HG02623 (cell line): ENCODE results near the gene HSFX3.
"Not testable (repeated sequence)": the region's sequence is repeated elsewhere in the genome, so short reads cannot be mapped to it uniquely, and the experiment has no call there.

Experiments
- ATAC-seq: cut with Tn5 transposase; IDR thresholded peaks from one replicate; pipeline ENCODE4 v1.9.1; 2021; ENCODE audit warnings: moderate library complexity; ENCODE audit not compliant: unreplicated experiment

HSFX3 gene

GRCh38 chrX:149518236-149518635 lies 31.5 kb downstream of the HSFX3 start:
- ATAC-seq: no peak

DNA sequence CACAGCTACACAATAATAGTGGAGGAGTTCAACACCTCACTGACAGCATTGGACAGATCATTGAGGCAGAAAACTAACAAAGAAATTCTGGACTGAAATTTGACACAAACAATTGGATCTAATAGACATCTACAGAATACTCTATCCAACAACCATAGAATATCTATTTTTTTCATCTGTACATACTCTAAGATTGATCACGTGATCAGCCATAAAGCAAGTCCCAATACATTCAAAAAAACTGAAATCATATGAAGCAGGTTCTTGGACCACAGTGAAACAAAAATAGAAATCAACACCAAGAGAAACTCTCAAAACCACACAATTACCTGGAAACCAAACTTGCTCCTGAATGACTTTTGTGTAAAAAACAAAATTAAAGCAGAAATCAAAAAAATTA lies 32.4 kb downstream of the HSFX3 start:
- no peak for ATAC-seq

DNA sequence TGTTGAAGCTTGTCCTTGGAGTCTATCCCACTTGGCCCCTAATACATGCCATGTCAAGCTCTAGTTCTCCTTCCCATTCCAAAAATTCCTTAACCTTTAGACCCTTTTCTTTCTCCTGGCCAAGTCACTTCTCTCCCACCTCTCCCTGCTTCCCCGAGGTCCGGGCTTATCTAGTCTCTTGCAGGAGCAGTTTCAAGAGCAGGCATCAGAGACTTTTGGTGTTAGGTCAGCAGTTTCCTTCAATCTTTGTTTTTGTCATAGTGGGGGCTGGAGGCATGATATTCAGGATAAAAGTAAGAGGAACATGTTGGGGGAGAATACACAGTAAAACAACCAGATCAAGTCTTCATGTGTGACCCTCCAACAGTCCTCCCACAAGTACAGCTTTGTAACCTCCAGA lies 33.1 kb downstream of the HSFX3 start:
- ATAC-seq: no peak

DNA sequence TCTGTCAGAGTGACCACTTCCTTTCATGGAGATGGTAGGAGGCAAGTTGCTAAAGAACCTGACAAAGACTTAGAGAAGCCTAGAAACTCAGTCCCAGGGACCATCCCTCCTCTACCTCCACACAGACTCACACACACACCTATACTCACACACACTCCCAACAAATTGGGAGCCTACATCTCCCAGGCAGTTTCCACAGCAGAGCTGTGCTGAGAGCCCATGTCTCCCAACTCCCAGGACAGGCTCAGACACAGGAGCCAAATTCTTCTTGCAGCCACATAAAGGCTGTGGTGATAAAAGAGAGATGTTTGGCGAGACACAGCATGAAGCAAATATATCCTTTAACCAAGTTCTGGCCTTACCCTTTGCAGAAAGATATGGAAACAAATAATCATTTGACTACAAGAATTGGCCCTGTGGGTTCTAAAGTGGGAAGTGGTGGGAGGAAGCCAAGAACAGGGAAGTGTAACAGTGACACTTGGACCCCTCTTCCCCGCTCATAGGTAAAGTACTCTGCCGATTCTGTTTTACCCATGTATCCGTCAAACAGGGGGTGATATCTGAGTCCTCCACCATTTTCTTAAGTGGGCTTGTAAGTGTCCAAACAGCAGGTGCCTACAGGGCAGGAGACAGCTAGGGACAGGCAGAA lies 33.6 kb downstream of the HSFX3 start:
- no peak for ATAC-seq

GRCh38 chrX:149513825-149514428 lies 35.8 kb downstream of the HSFX3 start:
- no peak for ATAC-seq

- peak; percentile 71 for ATAC-seq
These were observed 37.4 kb downstream of the HSFX3 start for GRCh38 chrX:149512225-149512885.

GRCh38 chrX:149511081-149511480 lies 38.6 kb downstream of the HSFX3 start:
- ATAC-seq: no peak

GRCh38 chrX:149510386-149510785 lies 39.3 kb downstream of the HSFX3 start:
- ATAC-seq: no peak

- no peak for ATAC-seq
These were observed 41.3 kb downstream of the HSFX3 start for GRCh38 chrX:149508467-149508866.

GRCh38 chrX:149506349-149506748 lies 43.4 kb downstream of the HSFX3 start:
- no peak for ATAC-seq

DNA sequence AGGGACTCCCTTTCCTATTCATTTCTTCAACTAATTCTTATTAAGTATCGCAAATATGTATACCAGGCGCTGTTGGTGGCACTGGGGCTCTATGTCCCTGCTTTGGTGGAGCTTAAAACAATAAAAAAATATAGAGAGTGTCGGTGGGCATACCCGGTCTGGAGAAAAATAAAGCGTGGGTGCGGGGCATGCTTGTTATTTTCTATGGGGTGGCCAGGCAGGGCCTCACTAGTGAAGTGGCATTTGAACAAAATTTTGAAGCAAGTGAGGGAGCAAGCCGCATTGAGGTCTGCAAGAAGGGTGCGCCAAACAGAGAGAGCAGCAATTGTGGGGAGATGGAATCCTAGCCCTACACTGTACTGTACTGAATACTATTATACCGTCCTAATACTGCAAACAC lies 44.1 kb downstream of the HSFX3 start:
- ATAC-seq: no peak

DNA sequence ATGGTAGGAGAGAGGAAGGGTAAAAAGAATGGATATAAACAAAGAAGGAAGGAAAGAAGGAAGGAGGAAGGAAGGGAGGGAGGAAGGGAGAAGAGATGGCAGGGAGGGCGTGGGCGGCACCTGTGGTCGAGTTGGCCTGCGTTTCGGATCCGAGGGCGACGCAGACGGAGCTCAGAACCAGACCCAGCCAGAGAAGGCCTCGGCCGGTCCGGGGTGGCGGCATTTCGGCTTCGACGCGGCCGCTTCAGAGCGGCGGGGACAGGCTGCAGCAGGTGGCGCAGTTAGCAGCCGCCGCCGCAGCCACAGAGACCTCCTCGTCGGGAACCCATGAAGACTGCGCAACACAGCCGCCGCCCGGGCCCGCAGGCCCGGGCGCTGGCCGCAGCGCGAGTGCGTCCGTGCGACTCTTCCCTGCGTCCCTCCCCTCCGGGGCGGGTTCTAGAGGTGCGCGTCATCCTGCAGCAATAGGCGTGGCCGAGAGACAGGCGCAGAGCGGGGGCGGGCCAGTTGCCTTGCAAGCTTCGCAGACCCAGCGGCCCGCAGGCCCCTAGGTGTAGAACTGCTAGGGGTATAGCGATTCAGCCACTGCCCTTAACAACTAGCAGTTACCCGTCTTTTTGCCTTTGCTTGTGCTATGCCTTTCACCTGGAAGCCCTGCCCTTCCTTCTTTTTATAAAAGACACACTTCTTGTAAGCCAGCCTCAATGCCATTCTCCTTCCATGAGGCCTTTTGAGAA lies 44.6 kb downstream of the HSFX3 start, which contains the start of gene IDS:
IDS (minus strand) TSS at position 392 of the 737 bp plus-strand sequence; CDS start at position 223, 169 bp downstream.
- peak; percentile 72 for ATAC-seq

GRCh38 chrX:149504226-149504914 lies 45.4 kb downstream of the HSFX3 start:
- peak; percentile 33 for ATAC-seq

DNA sequence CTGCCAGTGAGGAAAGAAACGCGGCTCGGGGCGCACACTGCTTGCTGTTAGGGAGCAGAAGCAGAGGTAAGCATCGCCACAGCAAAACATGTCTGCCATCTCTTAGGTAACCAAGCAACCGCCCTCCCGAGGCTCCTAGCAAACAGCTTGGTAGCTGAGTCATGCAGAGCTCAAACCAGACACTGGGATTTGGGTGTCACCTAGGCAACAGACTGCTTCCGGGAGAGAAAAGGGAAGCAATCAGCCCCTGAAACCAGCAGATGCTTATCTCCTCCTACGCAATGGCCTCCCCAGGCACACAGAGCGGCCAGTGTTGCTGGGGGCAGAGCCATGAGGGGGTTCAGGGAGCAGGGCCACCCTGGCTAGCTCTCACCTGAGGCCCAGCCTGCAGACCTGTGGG lies 46.3 kb downstream of the HSFX3 start:
- ATAC-seq: peak; percentile 62

DNA sequence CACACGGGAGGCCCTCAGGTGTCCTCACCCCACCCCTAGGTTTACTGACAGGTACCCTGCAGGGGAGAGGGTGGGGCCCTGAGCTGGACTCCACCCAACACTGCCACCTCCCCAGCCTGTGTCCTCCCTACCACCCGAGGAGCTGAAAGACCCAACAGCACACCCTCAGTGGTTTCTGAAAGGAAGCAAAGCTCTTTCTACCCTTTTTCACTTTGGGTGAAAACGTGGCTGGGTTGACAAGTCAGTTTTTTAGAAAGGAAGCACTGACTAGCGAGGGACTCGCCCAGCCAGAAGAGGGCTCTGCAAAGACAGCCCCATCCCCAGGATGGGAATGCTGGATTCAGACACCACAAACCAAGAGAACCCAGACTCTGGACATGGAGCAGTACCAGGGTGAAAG lies 46.8 kb downstream of the HSFX3 start:
- ATAC-seq: not testable (repeated sequence)

DNA sequence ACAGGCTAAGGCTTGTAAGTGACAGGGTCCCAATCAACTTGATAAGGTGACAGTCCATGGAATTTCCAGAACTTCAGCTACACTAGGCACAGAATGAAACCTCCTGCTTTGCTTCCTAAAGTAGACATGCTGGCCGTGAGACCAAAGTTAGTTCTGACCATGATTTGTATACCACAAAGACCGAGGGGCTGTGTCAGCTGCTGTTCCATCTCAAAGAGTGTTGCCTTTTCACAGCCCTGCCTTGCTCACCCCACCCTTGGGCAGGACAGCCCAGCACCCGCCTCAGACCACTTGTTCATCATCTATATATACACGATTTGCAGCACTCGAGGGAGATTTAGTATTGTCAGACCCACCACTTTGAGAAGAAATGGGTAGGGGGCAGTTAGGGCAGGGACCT lies 50.0 kb downstream of the HSFX3 start:
- ATAC-seq: no peak

DNA sequence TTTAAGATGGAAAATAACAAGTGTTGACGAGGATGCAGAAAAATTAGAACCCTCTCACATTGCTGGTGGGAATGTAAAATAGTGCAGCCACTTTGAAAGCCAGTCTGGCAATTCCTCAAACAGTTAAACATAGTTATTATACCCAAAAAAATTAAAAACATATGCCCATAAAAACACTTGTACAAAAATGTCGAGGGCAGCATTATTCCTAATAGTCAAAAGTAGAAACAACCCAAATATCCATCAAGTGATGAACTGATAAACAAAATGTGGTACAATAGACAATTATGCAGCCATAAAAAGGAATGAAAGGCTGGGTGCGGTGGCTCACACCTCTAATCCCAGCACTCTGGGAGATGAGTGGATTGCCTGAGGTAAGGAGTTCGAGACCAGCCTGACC lies 51.0 kb downstream of the HSFX3 start:
- no peak for ATAC-seq
